ENCODE measurements around the gene WDR18.

The WDR18 gene

GRCh38 chr19:984165-984967, at the start of gene WDR18:
Gene WDR18, plus strand, starts transcription at chr19:984345. Its CDS starts 9 bp downstream, at chr19:984354.
- TF ChIP-seq POLR2A (IDR thresholded peaks at IDR 0.05; ENCODE audit: low read depth, low read length): peak; percentile 53
- DNase-seq (ENCODE audit: insufficient read length, low spot score) (peak; percentile 96), FAIRE-seq (no peak)

- DNase-seq (ENCODE audit: insufficient read length, low spot score) (no peak), FAIRE-seq (no peak)
- no peak for TF ChIP-seq POLR2A (IDR thresholded peaks at IDR 0.05; ENCODE audit: low read depth, low read length)
Measured at GRCh38 chr19:934865-935479, 49.2 kb upstream of the WDR18 start.

- no peak for DNase-seq (ENCODE audit: insufficient read length, low spot score)
- no peak for TF ChIP-seq POLR2A (IDR thresholded peaks at IDR 0.05; ENCODE audit: low read depth, low read length)
- FAIRE-seq: no peak
Measured at GRCh38 chr19:936175-936546, 48.0 kb upstream of the WDR18 start.

- TF ChIP-seq POLR2A (IDR thresholded peaks at IDR 0.05; ENCODE audit: low read depth, low read length): no peak
- DNase-seq (ENCODE audit: insufficient read length, low spot score) (no peak), FAIRE-seq (no peak)
Measured at GRCh38 chr19:937259-937694, 46.9 kb upstream of the WDR18 start.

GRCh38 chr19:938233-938923, 45.8 kb upstream of the WDR18 start:
- no peak for FAIRE-seq

GRCh38 chr19:939439-939838, 44.7 kb upstream of the WDR18 start:
- DNase-seq (ENCODE audit: insufficient read length, low spot score): no peak
- no peak for FAIRE-seq
- TF ChIP-seq POLR2A (IDR thresholded peaks at IDR 0.05; ENCODE audit: low read depth, low read length): no peak

More at GRCh38 chr19:938233-938923, 45.8 kb upstream of the WDR18 start:
- TF ChIP-seq POLR2A (IDR thresholded peaks at IDR 0.05; ENCODE audit: low read depth, low read length): no peak
- DNase-seq (ENCODE audit: insufficient read length, low spot score): no peak

- no peak for TF ChIP-seq POLR2A (IDR thresholded peaks at IDR 0.05; ENCODE audit: low read depth, low read length)
- DNase-seq (ENCODE audit: insufficient read length, low spot score) (no peak), FAIRE-seq (no peak)
Measured at GRCh38 chr19:939922-940321, 44.2 kb upstream of the WDR18 start.

GRCh38 chr19:940591-941291, 43.4 kb upstream of the WDR18 start:
- TF ChIP-seq POLR2A (IDR thresholded peaks at IDR 0.05; ENCODE audit: low read depth, low read length): no peak
- DNase-seq (ENCODE audit: insufficient read length, low spot score) (peak; percentile 87), FAIRE-seq (no peak)

GRCh38 chr19:941292-942132, 42.6 kb upstream of the WDR18 start:
- FAIRE-seq: no peak
- no peak for TF ChIP-seq POLR2A (IDR thresholded peaks at IDR 0.05; ENCODE audit: low read depth, low read length)
- no peak for DNase-seq (ENCODE audit: insufficient read length, low spot score)

GRCh38 chr19:942133-942645, 42.0 kb upstream of the WDR18 start:
- TF ChIP-seq POLR2A (IDR thresholded peaks at IDR 0.05; ENCODE audit: low read depth, low read length): no peak
- DNase-seq (ENCODE audit: insufficient read length, low spot score) (no peak), FAIRE-seq (no peak)

GRCh38 chr19:943551-944170, 40.5 kb upstream of the WDR18 start:
- FAIRE-seq: no peak
- TF ChIP-seq POLR2A (IDR thresholded peaks at IDR 0.05; ENCODE audit: low read depth, low read length): no peak
- DNase-seq (ENCODE audit: insufficient read length, low spot score): no peak

GRCh38 chr19:944171-944567, 40.0 kb upstream of the WDR18 start:
- FAIRE-seq (no peak), DNase-seq (ENCODE audit: insufficient read length, low spot score) (no peak)
- TF ChIP-seq POLR2A (IDR thresholded peaks at IDR 0.05; ENCODE audit: low read depth, low read length): no peak

Data from H54 (cell line).